Measurements from ENCODE around the gene JMJD8.

GRCh38 chr16:704047-704446 lies 19.9 kb upstream of the JMJD8 start:
- no peak for TF ChIP-seq EZH2 (IDR thresholded peaks at IDR 0.05; ENCODE audit: insufficient read depth, poor library complexity, severe bottlenecking)
- TF ChIP-seq EZH2phosphoT487 (IDR thresholded peaks at IDR 0.05; ENCODE audit: insufficient read depth, low read depth): no peak

All from GM23248 (cell line).